GM23338 (cell line): ENCODE measurements around the gene CDKN2D.
A peak's percentile ranks its signal among the peaks of the same experiment; 100 is the strongest.

ENCODE experiments used
- CREB1 ChIP-seq: fragments of 250-450 bp; sonication (Bioruptor Pico); IDR thresholded peaks from 2 replicates; pipeline ENCODE4 v1.5.0; 2020; ENCODE audit warnings: low read depth, mild to moderate bottlenecking, moderate library complexity
- EZH2 ChIP-seq: fragments of 200-600 bp; sonication (generic); IDR thresholded peaks from one replicate; pipeline ENCODE4 v1.8.0; 2017; ENCODE audit warnings: antibody characterized with exemption, mild to moderate bottlenecking, low read depth; ENCODE audit not compliant: unreplicated experiment
- EZH2phosphoT487 ChIP-seq: fragments of 200-600 bp; sonication (generic); IDR thresholded peaks from one replicate; pipeline ENCODE4 v1.8.1; 2018; ENCODE audit warnings: antibody characterized with exemption; ENCODE audit not compliant: unreplicated experiment
- JUNB ChIP-seq: IDR thresholded peaks from one replicate; pipeline ENCODE4 v1.6.1; 2016; ENCODE audit warnings: antibody characterized with exemption; ENCODE audit not compliant: unreplicated experiment
- NANOG ChIP-seq: IDR thresholded peaks from 2 replicates; pipeline ENCODE4 v1.6.1; 2016; ENCODE audit warnings: antibody characterized with exemption, borderline replicate concordance
- POLR2AphosphoS5 ChIP-seq: IDR thresholded peaks from 2 replicates; pipeline ENCODE4 v1.6.1; 2016; ENCODE audit warnings: antibody characterized with exemption, low read depth
- ZNF114 ChIP-seq: fragments of 250-450 bp; sonication (Bioruptor Pico); IDR thresholded peaks from 2 replicates; pipeline ENCODE4 v1.5.0; 2020; ENCODE audit warnings: mild to moderate bottlenecking, moderate library complexity
- ZNF331 ChIP-seq: fragments of 250-450 bp; sonication (Bioruptor Pico); IDR thresholded peaks from 2 replicates; pipeline ENCODE4 v1.5.0; 2020; ENCODE audit warnings: low read depth, mild to moderate bottlenecking, moderate library complexity
- TF ChIP-seq, protein P1 (sequence below), 2 experiments: fragments of 200-600 bp in 1 of 2; sonication (generic) in 1 of 2; conservative IDR thresholded peaks; 2 replicates each; pipeline versions ENCODE4 v1.5.1 to v1.6.1; 2016 to 2017; ENCODE audit warnings: antibody characterized with exemption in 2 of 2, low read depth in 2 of 2, mild to moderate bottlenecking in 2 of 2, moderate library complexity in 1 of 2
- TF ChIP-seq, protein P2 (sequence below): IDR thresholded peaks from one replicate; pipeline ENCODE4 v1.6.1; 2018; ENCODE audit warnings: antibody characterized with exemption; ENCODE audit not compliant: unreplicated experiment
- TF ChIP-seq, protein P3 (sequence below): IDR thresholded peaks from 2 replicates; pipeline ENCODE4 v1.6.1; 2016; ENCODE audit warnings: antibody characterized with exemption

DNA sequence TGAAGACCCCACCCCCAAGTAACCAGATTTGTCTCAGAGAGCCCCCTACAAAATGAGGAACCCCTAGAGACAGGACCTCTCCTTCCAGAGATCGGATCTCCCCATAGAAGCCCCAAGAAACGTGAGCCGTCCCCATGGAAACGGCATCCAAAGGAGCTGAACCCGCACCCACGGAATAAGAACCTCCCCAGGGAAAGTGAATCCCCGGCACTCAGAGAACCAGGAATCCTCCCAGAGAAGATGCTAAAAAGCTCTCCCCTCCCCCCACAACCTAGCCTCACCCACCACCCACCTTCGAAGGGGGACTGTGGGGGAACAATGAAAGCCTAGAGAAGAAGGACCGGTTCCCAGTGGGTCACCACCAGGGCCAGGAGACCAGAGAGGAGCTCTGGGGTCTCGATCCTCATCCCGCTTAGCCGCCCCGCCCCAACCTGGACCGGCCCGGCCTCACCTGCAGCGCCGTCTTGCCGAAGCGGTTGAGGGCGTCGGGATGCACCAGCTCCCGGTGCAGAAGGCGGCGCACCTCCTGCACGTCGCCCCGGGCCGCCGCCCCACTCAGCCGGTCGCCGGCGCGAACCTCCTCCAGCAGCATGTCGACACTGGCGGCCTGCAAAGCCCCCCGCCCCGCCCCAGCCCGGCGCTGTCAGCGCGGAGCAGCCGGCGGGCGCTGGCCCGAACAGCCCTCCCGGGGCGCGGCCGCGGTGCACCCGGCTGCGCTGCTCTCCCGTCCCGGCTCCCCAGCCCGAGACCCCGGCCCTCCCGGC lies 535 bp downstream of the CDKN2D start:
- TF ChIP-seq, protein P1, sequence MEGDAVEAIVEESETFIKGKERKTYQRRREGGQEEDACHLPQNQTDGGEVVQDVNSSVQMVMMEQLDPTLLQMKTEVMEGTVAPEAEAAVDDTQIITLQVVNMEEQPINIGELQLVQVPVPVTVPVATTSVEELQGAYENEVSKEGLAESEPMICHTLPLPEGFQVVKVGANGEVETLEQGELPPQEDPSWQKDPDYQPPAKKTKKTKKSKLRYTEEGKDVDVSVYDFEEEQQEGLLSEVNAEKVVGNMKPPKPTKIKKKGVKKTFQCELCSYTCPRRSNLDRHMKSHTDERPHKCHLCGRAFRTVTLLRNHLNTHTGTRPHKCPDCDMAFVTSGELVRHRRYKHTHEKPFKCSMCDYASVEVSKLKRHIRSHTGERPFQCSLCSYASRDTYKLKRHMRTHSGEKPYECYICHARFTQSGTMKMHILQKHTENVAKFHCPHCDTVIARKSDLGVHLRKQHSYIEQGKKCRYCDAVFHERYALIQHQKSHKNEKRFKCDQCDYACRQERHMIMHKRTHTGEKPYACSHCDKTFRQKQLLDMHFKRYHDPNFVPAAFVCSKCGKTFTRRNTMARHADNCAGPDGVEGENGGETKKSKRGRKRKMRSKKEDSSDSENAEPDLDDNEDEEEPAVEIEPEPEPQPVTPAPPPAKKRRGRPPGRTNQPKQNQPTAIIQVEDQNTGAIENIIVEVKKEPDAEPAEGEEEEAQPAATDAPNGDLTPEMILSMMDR (conservative IDR thresholded peaks at IDR 0.05; ENCODE audit: low read depth in 2 of 2) = 0 out of 4 replicates have a peak, but pooled peaks of 1 of the 2 experiments have one; percentile 7
- TF ChIP-seq, protein P2, sequence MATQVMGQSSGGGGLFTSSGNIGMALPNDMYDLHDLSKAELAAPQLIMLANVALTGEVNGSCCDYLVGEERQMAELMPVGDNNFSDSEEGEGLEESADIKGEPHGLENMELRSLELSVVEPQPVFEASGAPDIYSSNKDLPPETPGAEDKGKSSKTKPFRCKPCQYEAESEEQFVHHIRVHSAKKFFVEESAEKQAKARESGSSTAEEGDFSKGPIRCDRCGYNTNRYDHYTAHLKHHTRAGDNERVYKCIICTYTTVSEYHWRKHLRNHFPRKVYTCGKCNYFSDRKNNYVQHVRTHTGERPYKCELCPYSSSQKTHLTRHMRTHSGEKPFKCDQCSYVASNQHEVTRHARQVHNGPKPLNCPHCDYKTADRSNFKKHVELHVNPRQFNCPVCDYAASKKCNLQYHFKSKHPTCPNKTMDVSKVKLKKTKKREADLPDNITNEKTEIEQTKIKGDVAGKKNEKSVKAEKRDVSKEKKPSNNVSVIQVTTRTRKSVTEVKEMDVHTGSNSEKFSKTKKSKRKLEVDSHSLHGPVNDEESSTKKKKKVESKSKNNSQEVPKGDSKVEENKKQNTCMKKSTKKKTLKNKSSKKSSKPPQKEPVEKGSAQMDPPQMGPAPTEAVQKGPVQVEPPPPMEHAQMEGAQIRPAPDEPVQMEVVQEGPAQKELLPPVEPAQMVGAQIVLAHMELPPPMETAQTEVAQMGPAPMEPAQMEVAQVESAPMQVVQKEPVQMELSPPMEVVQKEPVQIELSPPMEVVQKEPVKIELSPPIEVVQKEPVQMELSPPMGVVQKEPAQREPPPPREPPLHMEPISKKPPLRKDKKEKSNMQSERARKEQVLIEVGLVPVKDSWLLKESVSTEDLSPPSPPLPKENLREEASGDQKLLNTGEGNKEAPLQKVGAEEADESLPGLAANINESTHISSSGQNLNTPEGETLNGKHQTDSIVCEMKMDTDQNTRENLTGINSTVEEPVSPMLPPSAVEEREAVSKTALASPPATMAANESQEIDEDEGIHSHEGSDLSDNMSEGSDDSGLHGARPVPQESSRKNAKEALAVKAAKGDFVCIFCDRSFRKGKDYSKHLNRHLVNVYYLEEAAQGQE = no peak
- TF ChIP-seq ZNF331 (CRISPR knock-in tag) (no peak), POLR2AphosphoS5 (no peak), JUNB (no peak), NANOG (no peak), EZH2phosphoT487 (no peak), EZH2 (no peak), CREB1 (CRISPR knock-in tag) (no peak), ZNF114 (CRISPR knock-in tag) (no peak)
- TF ChIP-seq, protein P3, sequence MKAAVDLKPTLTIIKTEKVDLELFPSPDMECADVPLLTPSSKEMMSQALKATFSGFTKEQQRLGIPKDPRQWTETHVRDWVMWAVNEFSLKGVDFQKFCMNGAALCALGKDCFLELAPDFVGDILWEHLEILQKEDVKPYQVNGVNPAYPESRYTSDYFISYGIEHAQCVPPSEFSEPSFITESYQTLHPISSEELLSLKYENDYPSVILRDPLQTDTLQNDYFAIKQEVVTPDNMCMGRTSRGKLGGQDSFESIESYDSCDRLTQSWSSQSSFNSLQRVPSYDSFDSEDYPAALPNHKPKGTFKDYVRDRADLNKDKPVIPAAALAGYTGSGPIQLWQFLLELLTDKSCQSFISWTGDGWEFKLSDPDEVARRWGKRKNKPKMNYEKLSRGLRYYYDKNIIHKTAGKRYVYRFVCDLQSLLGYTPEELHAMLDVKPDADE = no peak
